ENCODE measurements around the gene SLC8A3. TPM values are rescaled to one million over a fixed set of nuclear protein-coding genes. Genes with fewer than 3 reads are reported as not detected.
"Not testable (repeated sequence)": the region's sequence is repeated elsewhere in the genome, so short reads cannot be mapped to it uniquely, and the experiment has no call there.

SLC8A3 gene, protein sequence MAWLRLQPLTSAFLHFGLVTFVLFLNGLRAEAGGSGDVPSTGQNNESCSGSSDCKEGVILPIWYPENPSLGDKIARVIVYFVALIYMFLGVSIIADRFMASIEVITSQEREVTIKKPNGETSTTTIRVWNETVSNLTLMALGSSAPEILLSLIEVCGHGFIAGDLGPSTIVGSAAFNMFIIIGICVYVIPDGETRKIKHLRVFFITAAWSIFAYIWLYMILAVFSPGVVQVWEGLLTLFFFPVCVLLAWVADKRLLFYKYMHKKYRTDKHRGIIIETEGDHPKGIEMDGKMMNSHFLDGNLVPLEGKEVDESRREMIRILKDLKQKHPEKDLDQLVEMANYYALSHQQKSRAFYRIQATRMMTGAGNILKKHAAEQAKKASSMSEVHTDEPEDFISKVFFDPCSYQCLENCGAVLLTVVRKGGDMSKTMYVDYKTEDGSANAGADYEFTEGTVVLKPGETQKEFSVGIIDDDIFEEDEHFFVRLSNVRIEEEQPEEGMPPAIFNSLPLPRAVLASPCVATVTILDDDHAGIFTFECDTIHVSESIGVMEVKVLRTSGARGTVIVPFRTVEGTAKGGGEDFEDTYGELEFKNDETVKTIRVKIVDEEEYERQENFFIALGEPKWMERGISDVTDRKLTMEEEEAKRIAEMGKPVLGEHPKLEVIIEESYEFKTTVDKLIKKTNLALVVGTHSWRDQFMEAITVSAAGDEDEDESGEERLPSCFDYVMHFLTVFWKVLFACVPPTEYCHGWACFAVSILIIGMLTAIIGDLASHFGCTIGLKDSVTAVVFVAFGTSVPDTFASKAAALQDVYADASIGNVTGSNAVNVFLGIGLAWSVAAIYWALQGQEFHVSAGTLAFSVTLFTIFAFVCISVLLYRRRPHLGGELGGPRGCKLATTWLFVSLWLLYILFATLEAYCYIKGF
- total RNA-seq, result 2.4 and 2.6 TPM in 2 replicates
- 0.42 and 1.0 TPM in 2 replicates for polyA plus RNA-seq

DNA sequence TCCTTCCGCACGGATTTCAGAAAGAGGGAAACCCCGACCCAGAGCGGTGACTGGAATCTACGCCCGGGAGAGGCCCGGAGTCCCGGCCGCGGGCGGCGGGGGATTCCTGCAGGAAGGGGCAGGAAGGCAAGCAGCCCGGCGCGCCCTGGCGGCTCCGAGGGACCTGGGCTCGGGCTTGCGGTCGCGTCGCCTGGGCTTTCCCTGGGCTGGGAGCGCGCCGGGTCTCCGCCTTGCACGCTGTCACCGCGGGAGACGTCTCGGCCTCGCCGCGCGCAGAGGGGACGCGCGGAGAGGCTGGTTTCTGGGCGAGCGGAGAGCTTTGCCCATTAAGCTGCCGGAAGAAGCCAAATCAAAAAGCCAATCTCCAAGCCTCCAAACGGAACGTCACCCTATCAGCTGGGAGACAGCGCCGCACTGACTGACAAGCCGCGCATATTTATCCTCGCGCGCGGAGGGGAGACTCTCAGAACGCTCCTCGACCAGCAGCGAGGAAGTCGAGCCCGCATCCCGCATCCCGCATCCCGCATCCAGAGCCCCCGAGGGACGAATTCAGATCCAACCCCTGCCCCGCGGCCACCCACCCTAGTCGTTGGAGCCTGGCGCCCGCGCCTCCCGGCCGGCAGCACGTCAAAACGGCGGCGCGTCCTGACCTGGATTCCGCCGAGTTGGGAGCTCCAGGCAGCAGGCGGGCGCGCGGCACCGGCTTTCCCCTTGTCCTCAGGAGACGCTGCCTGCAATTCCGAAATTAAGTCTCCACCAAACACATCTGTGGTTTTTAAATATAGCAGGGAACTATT, at the start of gene SLC8A3:
Gene SLC8A3, minus strand, starts transcription at position 293 of the 797 bp plus-strand sequence. CDS start 20,529 bp downstream, outside the sequence.
- Histone ChIP-seq H3K27ac (peak within 1 kb of the TSS; percentile 54), H2AFZ (peak within 1 kb of the TSS; percentile 84)
- under 1% methylated on average over 69 of the region's 83 CpGs for WGBS (ENCODE audit: low lambda C conversion rate, missing lambda C conversion rate)

DNA sequence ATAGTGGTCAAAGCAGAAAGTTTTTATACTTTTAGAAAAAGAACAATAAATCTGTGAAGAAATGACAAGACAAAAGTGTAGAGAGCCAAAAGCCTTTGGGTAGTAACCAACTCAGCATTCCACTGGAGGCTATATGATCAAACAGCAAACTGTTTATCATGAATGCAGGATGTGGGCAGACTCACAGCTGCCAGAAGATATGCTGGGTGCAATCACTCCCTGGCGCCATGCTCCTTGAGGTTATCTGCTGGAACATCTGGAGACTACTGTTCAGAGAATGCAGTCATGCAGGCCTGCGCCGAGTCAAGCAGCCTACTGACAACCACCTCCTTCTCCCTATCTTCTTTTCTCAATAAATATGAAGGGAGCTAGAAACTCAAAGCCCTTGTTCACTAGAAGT, 49.0 kb upstream of the SLC8A3 start:
- DNase-seq (ENCODE audit: low spot score), result no peak
- H3K36me3 ChIP-seq (replicated peaks; ENCODE audit: insufficient read depth, low read depth), result no peaks in the 10 kb centered on the region
- no peak overlapping the region for H2AFZ ChIP-seq
- H3K27me3 ChIP-seq, result no peaks in the 10 kb centered on the region
- no peak overlapping the region for H3K4me2 ChIP-seq
- H3K4me3 ChIP-seq, result no peak overlapping the region
- H4K20me1 ChIP-seq (ENCODE audit: insufficient read depth, poor library complexity, severe bottlenecking), result no peaks in the 10 kb centered on the region
- H3K9me2 ChIP-seq (replicated peaks; ENCODE audit: insufficient read depth), result no peaks in the 10 kb centered on the region
- no peak overlapping the region for H3K27ac ChIP-seq
- H3K4me1 ChIP-seq (ENCODE audit: insufficient read depth), result no peaks in the 10 kb centered on the region
- WGBS (ENCODE audit: low lambda C conversion rate, missing lambda C conversion rate), result 72% methylated on average over 3 of the region's 3 CpGs
- TF ChIP-seq EZH2phosphoT487 (IDR thresholded peaks at IDR 0.05; ENCODE audit: low read depth, severe bottlenecking, unreplicated experiment), result no peak
- no peak for TF ChIP-seq EZH2 (IDR thresholded peaks at IDR 0.05; ENCODE audit: borderline replicate concordance)
- TF ChIP-seq, protein P1, sequence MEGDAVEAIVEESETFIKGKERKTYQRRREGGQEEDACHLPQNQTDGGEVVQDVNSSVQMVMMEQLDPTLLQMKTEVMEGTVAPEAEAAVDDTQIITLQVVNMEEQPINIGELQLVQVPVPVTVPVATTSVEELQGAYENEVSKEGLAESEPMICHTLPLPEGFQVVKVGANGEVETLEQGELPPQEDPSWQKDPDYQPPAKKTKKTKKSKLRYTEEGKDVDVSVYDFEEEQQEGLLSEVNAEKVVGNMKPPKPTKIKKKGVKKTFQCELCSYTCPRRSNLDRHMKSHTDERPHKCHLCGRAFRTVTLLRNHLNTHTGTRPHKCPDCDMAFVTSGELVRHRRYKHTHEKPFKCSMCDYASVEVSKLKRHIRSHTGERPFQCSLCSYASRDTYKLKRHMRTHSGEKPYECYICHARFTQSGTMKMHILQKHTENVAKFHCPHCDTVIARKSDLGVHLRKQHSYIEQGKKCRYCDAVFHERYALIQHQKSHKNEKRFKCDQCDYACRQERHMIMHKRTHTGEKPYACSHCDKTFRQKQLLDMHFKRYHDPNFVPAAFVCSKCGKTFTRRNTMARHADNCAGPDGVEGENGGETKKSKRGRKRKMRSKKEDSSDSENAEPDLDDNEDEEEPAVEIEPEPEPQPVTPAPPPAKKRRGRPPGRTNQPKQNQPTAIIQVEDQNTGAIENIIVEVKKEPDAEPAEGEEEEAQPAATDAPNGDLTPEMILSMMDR (IDR thresholded peaks at IDR 0.05; ENCODE audit: poor library complexity), result no peak
- H3K79me2 ChIP-seq, result no peaks in the 10 kb centered on the region
- no peaks in the 10 kb centered on the region for H3K9me3 ChIP-seq (ENCODE audit: low read depth)

More for the DNA sequence above, at the start of gene SLC8A3:
- H3K9me2 ChIP-seq (replicated peaks; ENCODE audit: insufficient read depth), result no peaks in the 10 kb centered on the region
- peak; percentile 55 for DNase-seq (ENCODE audit: low spot score)
- H3K79me2 ChIP-seq, result no peaks in the 10 kb centered on the region
- H3K4me3 ChIP-seq, result peak within 1 kb of the TSS; percentile 81
- H3K36me3 ChIP-seq (replicated peaks; ENCODE audit: insufficient read depth, low read depth), result no peaks in the 10 kb centered on the region
- TF ChIP-seq, protein P1 (IDR thresholded peaks at IDR 0.05; ENCODE audit: poor library complexity), result no peak
- TF ChIP-seq EZH2 (IDR thresholded peaks at IDR 0.05; ENCODE audit: borderline replicate concordance), result no peak
- H3K4me1 ChIP-seq (ENCODE audit: insufficient read depth), result peaks cover 10% of the 10 kb centered on the region
- H3K9me3 ChIP-seq (ENCODE audit: low read depth), result no peaks in the 10 kb centered on the region
- H4K20me1 ChIP-seq (ENCODE audit: insufficient read depth, poor library complexity, severe bottlenecking), result no peaks in the 10 kb centered on the region
- H3K4me2 ChIP-seq, result peak within 1 kb of the TSS; percentile 99
- peaks cover 85% of the 10 kb centered on the region for H3K27me3 ChIP-seq

DNA sequence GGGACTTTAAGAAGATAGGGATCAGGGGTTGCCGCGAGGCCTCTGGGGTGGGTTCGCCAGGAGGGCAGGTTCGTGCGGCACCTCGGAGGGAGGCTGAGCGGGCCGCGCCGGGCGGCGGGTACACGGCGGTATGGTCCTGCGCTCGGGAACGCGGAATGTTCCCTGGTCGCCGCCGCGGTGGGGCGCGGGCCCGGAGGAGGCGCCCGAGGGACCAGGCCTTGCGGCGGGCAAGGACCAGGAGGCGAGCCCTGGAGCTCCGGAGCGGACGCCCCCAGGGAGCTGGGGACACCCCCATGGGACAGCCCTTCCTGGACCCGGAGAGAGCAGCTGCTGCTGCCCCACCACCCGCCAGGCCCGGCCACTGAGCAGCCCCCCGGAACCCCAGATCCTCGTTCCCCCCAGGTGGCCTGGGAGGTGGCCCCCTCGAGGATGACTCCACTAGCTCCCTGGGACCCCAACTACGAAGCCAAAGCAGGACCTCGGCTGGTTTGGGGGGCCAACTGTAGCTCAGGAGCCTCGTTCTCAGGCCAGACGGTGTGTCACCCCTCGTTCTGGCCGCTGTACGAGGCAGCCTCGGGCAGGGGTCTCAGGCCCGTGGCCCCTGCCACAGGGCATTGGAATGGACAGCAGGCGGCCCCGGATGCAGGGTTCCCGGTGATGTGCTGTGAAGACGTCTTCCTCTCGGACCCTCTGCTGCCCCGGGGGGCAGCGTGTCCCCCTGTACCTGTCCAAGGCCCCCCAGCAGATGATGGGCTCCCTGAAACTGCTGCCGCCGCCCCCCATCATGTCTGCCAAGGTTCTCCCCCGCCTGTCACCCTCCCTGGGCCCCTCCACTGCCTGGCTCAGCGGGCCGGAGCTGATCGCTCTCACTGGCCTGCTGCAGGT, 45.6 kb upstream of the SLC8A3 start:
- no peak overlapping the region for H3K27ac ChIP-seq
- no peak overlapping the region for H2AFZ ChIP-seq
- no peak overlapping the region for H3K4me2 ChIP-seq
- TF ChIP-seq, protein P1 (IDR thresholded peaks at IDR 0.05; ENCODE audit: poor library complexity), result no peak
- TF ChIP-seq EZH2 (IDR thresholded peaks at IDR 0.05; ENCODE audit: borderline replicate concordance) (no peak), EZH2phosphoT487 (IDR thresholded peaks at IDR 0.05; ENCODE audit: low read depth, severe bottlenecking, unreplicated experiment) (no peak)
- no peaks in the 10 kb centered on the region for H3K9me3 ChIP-seq (ENCODE audit: low read depth)
- no peaks in the 10 kb centered on the region for H3K36me3 ChIP-seq (replicated peaks; ENCODE audit: insufficient read depth, low read depth)
- WGBS (ENCODE audit: low lambda C conversion rate, missing lambda C conversion rate), result 95% methylated on average over 33 of the region's 61 CpGs
- H3K4me3 ChIP-seq, result no peak overlapping the region
- no peaks in the 10 kb centered on the region for H3K4me1 ChIP-seq (ENCODE audit: insufficient read depth)
- H3K27me3 ChIP-seq, result no peaks in the 10 kb centered on the region
- H3K9me2 ChIP-seq (replicated peaks; ENCODE audit: insufficient read depth), result no peaks in the 10 kb centered on the region
- no peaks in the 10 kb centered on the region for H4K20me1 ChIP-seq (ENCODE audit: insufficient read depth, poor library complexity, severe bottlenecking)
- no peaks in the 10 kb centered on the region for H3K79me2 ChIP-seq
- DNase-seq (ENCODE audit: low spot score), result no peak

DNA sequence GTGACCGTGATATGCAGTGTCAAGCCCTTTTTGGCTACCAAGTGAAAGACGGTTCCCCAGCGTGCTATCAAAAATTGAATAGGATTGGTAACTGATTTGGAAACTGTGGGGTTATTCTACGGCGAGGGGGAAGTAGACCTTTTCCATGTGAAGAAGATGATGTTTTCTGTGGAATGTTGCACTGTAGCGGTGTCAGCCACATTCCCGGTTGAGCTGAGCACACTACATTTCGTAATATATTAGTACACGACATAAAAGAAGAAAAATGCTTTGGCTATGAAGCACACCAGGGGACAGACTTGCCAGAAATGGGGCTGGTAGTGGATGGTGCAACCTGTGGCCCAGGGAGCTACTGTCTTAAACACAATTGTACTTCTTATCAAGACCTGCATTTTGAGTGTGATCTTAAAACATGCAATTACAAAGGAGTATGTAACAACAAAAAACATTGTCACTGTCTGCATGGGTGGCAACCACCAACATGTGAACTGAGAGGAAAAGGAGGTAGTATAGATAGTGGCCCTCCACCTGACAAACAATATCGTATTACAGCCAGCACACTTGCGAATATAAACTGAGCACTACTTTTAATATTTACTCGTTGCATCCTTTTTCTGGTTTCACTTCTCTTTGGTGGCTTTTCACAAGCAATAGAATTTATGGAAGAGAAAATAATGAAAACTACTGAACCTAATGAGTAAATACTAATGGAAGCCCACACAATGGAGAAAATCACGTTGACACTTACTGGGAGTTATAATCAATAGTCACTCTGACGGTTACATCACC, 43.2 kb upstream of the SLC8A3 start:
- H3K9me2 ChIP-seq (replicated peaks; ENCODE audit: insufficient read depth); DNase-seq (ENCODE audit: low spot score): not testable (repeated sequence)
- 87% methylated on average over 14 of the region's 14 CpGs for WGBS (ENCODE audit: low lambda C conversion rate, missing lambda C conversion rate)

More for the DNA sequence above, 43.2 kb upstream of the SLC8A3 start:
- not testable (repeated sequence) for H3K9me3 ChIP-seq (ENCODE audit: low read depth); H3K4me2 ChIP-seq; H3K36me3 ChIP-seq (replicated peaks; ENCODE audit: insufficient read depth, low read depth); H3K27ac ChIP-seq; H4K20me1 ChIP-seq (ENCODE audit: insufficient read depth, poor library complexity, severe bottlenecking); H3K4me1 ChIP-seq (ENCODE audit: insufficient read depth); H3K27me3 ChIP-seq; H3K4me3 ChIP-seq; H3K79me2 ChIP-seq; H2AFZ ChIP-seq

Measured in hepatocyte (in vitro differentiated cells).